GM12874 (cell line): Measurements from ENCODE around the gene ATAD3C.

ENCODE experiments used
- CTCF ChIP-seq: IDR thresholded peaks from 2 replicates; pipeline ENCODE4 v1.5.1; 2011; ENCODE audit warnings: low read depth, mild to moderate bottlenecking, control low read depth, low read length, moderate library complexity; ENCODE audit not compliant: insufficient read depth

Gene ATAD3C

GRCh38 chr1:1511533-1512285 is 62.2 kb downstream of the ATAD3C start, which contains the start of gene ATAD3A:
Gene ATAD3A (plus strand): TSS chr1:1512162. CDS start chr1:1512269, 107 bp downstream.
- TF ChIP-seq CTCF = no peak

- TF ChIP-seq CTCF = no peak
Observed at GRCh38 chr1:1517973-1518620, 68.6 kb downstream of the ATAD3C start.
